HG03135 (cell line): ENCODE results near the gene CARD9.

ENCODE experiments used
- ATAC-seq: cut with Tn5 transposase; IDR thresholded peaks from one replicate; pipeline ENCODE4 v1.9.1; 2021; ENCODE audit warnings: mild to moderate bottlenecking, moderate library complexity; ENCODE audit not compliant: unreplicated experiment

Gene CARD9

GRCh38 chr9:136381966-136382513, 8.6 kb upstream of the CARD9 start:
- ATAC-seq = no peak

- no peak for ATAC-seq
These were observed 7.8 kb upstream of the CARD9 start for GRCh38 chr9:136381311-136381710.

- ATAC-seq = no peak
These were observed 6.9 kb upstream of the CARD9 start for GRCh38 chr9:136380381-136380780.

- ATAC-seq = no peak
These were observed 6.4 kb upstream of the CARD9 start for GRCh38 chr9:136379891-136380290.

GRCh38 chr9:136379401-136379800, 5.9 kb upstream of the CARD9 start:
- no peak for ATAC-seq

- no peak for ATAC-seq
These were observed 5.5 kb upstream of the CARD9 start for GRCh38 chr9:136379003-136379287.

GRCh38 chr9:136378170-136379002, 4.9 kb upstream of the CARD9 start:
- ATAC-seq = no peak

- no peak for ATAC-seq
These were observed 4.1 kb upstream of the CARD9 start for GRCh38 chr9:136377341-136378169.

GRCh38 chr9:136376457-136376856, 3.0 kb upstream of the CARD9 start:
- no peak for ATAC-seq

- no peak for ATAC-seq
These were observed 1.6 kb upstream of the CARD9 start for GRCh38 chr9:136375096-136375495.

GRCh38 chr9:136374183-136374575, 710 bp upstream of the CARD9 start:
- ATAC-seq = no peak

- no peak for ATAC-seq
These were observed 739 bp downstream of the CARD9 start for GRCh38 chr9:136372561-136373299.

GRCh38 chr9:136372006-136372405, 1.5 kb downstream of the CARD9 start:
- ATAC-seq = no peak

- no peak for ATAC-seq
These were observed 2.0 kb downstream of the CARD9 start for GRCh38 chr9:136371533-136371880.

- no peak for ATAC-seq
These were observed 2.6 kb downstream of the CARD9 start for GRCh38 chr9:136370687-136371532.

GRCh38 chr9:136370037-136370436, 3.4 kb downstream of the CARD9 start:
- no peak for ATAC-seq

GRCh38 chr9:136368190-136368589, 5.3 kb downstream of the CARD9 start:
- no peak for ATAC-seq

GRCh38 chr9:136367296-136368145, 5.9 kb downstream of the CARD9 start:
- no peak for ATAC-seq

GRCh38 chr9:136366826-136367225, 6.6 kb downstream of the CARD9 start:
- ATAC-seq = no peak
